ENCODE results near the gene CFAP107.

GRCh38 chr1:12708396-12709090, 37.5 kb upstream of the CFAP107 start:
- TF ChIP-seq EZH2 (IDR thresholded peaks at IDR 0.05; ENCODE audit: borderline replicate concordance, insufficient read depth, low read depth, low read length, poor library complexity, severe bottlenecking): no peak
- no peak for TF ChIP-seq CTCF (IDR thresholded peaks at IDR 0.05)

All from B cell (primary cell).